ENCODE measurements around the gene TLE6. TPM values are rescaled to one million over a fixed set of nuclear protein-coding genes. Genes with fewer than 3 reads are reported as not detected.

The TLE6 gene
- total RNA-seq, 1 donor from 2014 or later: 10.6 TPM

GRCh38 chr19:3024509-3024869 lies 47.1 kb downstream of the TLE6 start:
- no peak for DNase-seq (ENCODE audit: extremely low spot score in 2 of 2)
- H3K4me3 ChIP-seq: no peak overlapping the region
- no peaks in the 10 kb centered on the region for H3K9me3 ChIP-seq
- peaks cover 14% of the 10 kb centered on the region for H3K4me1 ChIP-seq
- H3K27ac ChIP-seq: no peak overlapping the region
- intact Hi-C loops (cut with DNase I): no loop called here
- no peaks in the 10 kb centered on the region for H3K27me3 ChIP-seq
- H3K36me3 ChIP-seq: no peaks in the 10 kb centered on the region
- TF ChIP-seq POLR2A (IDR thresholded peaks at IDR 0.05): no peak
- no peak for TF ChIP-seq POLR2AphosphoS5 (IDR thresholded peaks at IDR 0.05; ENCODE audit: insufficient read depth in 1 of 2, low read depth in 1 of 2)
- TF ChIP-seq CTCF (IDR thresholded peaks at IDR 0.05): no peak

GRCh38 chr19:3024870-3025548 lies 47.6 kb downstream of the TLE6 start:
- Histone ChIP-seq H3K9me3 (no peaks in the 10 kb centered on the region), H3K27me3 (no peaks in the 10 kb centered on the region), H3K27ac (no peak overlapping the region), H3K4me3 (no peak overlapping the region), H3K4me1 (peaks cover 19% of the 10 kb centered on the region), H3K36me3 (no peaks in the 10 kb centered on the region)
- no peak for DNase-seq (ENCODE audit: extremely low spot score in 2 of 2)
- intact Hi-C loops (cut with DNase I): no loop called here
- TF ChIP-seq POLR2A (IDR thresholded peaks at IDR 0.05): no peak
- no peak for TF ChIP-seq POLR2AphosphoS5 (IDR thresholded peaks at IDR 0.05; ENCODE audit: insufficient read depth in 1 of 2, low read depth in 1 of 2)
- no peak for TF ChIP-seq CTCF (IDR thresholded peaks at IDR 0.05)

GRCh38 chr19:3025549-3025886 lies 48.2 kb downstream of the TLE6 start:
- Histone ChIP-seq H3K27ac (no peak overlapping the region), H3K27me3 (no peaks in the 10 kb centered on the region), H3K36me3 (no peaks in the 10 kb centered on the region), H3K4me1 (peaks cover 19% of the 10 kb centered on the region), H3K9me3 (no peaks in the 10 kb centered on the region), H3K4me3 (no peak overlapping the region)
- no peak for DNase-seq (ENCODE audit: extremely low spot score in 2 of 2)
- intact Hi-C loops (cut with DNase I): no loop called here
- TF ChIP-seq POLR2A (IDR thresholded peaks at IDR 0.05) (no peak), POLR2AphosphoS5 (IDR thresholded peaks at IDR 0.05; ENCODE audit: insufficient read depth in 1 of 2, low read depth in 1 of 2) (no peak), CTCF (IDR thresholded peaks at IDR 0.05) (no peak)

GRCh38 chr19:3026768-3027167 lies 49.4 kb downstream of the TLE6 start:
- H3K36me3 ChIP-seq: no peaks in the 10 kb centered on the region
- H3K4me3 ChIP-seq: no peak overlapping the region
- intact Hi-C loops (cut with DNase I): no loop called here
- no peaks in the 10 kb centered on the region for H3K9me3 ChIP-seq
- no peaks in the 10 kb centered on the region for H3K27me3 ChIP-seq
- no peak overlapping the region for H3K27ac ChIP-seq
- TF ChIP-seq POLR2A (IDR thresholded peaks at IDR 0.05) (no peak), POLR2AphosphoS5 (IDR thresholded peaks at IDR 0.05; ENCODE audit: insufficient read depth in 1 of 2, low read depth in 1 of 2) (no peak), CTCF (IDR thresholded peaks at IDR 0.05) (no peak)
- peaks cover 19% of the 10 kb centered on the region for H3K4me1 ChIP-seq
- DNase-seq (ENCODE audit: extremely low spot score in 2 of 2): no peak

GRCh38 chr19:3027292-3027691 lies 49.9 kb downstream of the TLE6 start:
- H3K27ac ChIP-seq: no peak overlapping the region
- intact Hi-C loops (cut with DNase I): no loop called here
- TF ChIP-seq CTCF (IDR thresholded peaks at IDR 0.05): no peak
- no peak for TF ChIP-seq POLR2A (IDR thresholded peaks at IDR 0.05)
- TF ChIP-seq POLR2AphosphoS5 (IDR thresholded peaks at IDR 0.05; ENCODE audit: insufficient read depth in 1 of 2, low read depth in 1 of 2): no peak

More at GRCh38 chr19:3027292-3027691, 49.9 kb downstream of the TLE6 start:
- no peak overlapping the region for H3K4me3 ChIP-seq
- DNase-seq (ENCODE audit: extremely low spot score in 2 of 2): no peak
- H3K36me3 ChIP-seq: no peaks in the 10 kb centered on the region
- peaks cover 19% of the 10 kb centered on the region for H3K4me1 ChIP-seq
- no peaks in the 10 kb centered on the region for H3K27me3 ChIP-seq
- no peaks in the 10 kb centered on the region for H3K9me3 ChIP-seq

Measured in vagina (tissue), 2 donors.